ENCODE results near the gene KRT16.

DNA sequence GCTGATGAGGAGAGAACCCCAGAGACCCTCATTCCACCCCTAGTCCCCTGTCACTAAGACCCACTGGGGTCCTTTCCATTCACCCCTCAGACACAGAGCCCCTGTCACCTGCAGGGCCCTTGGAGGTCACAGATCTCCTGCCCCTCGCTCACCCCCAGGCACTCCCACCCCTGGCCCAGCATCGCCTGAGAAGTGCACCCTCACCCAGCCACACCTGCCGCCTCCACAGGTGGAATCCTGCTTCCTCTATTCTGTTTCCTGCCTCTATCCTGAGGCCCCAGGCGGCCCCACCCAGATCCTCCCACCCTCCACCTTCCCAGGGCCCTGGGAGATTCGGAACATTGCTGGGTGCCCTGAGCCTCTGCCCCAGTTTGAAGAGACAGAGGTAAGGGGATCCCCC, 25.6 kb upstream of the KRT16 start:
- no peak for TF ChIP-seq SUZ12 (IDR thresholded peaks at IDR 0.05; ENCODE audit: extremely low read depth, insufficient read depth, insufficient read length)
- TF ChIP-seq YY1 (IDR thresholded peaks at IDR 0.05; ENCODE audit: insufficient read depth, insufficient read length): no peak

Measured in NT2/D1 (cell line).